Natural killer cell treated with Interleukin-12 subunit alpha and Interleukin-12 subunit beta and Interleukin-15 and Interleukin-18, amount 100 ng/mL, for 72 hours (primary cell): Measurements from ENCODE around the gene RAI14. TPM values are rescaled to one million over a fixed set of nuclear protein-coding genes. Genes with fewer than 3 reads are reported as not detected.

Experiments used
- ATAC-seq, 2 donors: fragments of 150-1000 bp; cut with Tn5 transposase in 1 of 2; sonication (Bioruptor Pico), chemical (Tn5 transposase) in 1 of 2; 2 replicates each; pipeline ENCODE4 v1.10.0; 2021
- DNase-seq: peaks from one replicate; pipeline ENCODE4 v3.0.0; 2022; ENCODE audit warnings: low spot score
- H3K27ac Mint-ChIP-seq, 2 donors: 1 replicate in 1 of 2; 2 replicates in 1 of 2; pipeline ENCODE4 v1.8.0; 2022; ENCODE audit warnings: mixed read lengths in 2 of 2, mild to moderate bottlenecking in 1 of 2, moderate library complexity in 1 of 2
- H3K27me3 Mint-ChIP-seq, 2 donors: 1 replicate in 1 of 2; 2 replicates in 1 of 2; pipeline ENCODE4 v1.8.0; 2022; ENCODE audit warnings: mixed read lengths in 2 of 2
- H3K36me3 Mint-ChIP-seq: one replicate; pipeline ENCODE4 v1.8.0; 2022; ENCODE audit warnings: mixed read lengths
- H3K4me1 Mint-ChIP-seq, 2 donors: 1 replicate in 1 of 2; 2 replicates in 1 of 2; pipeline ENCODE4 v1.8.0; 2022; ENCODE audit warnings: low read depth in 2 of 2, mixed read lengths in 2 of 2, mild to moderate bottlenecking in 1 of 2
- H3K4me3 Mint-ChIP-seq: one replicate; pipeline ENCODE4 v1.8.0; 2022; ENCODE audit warnings: mixed read lengths
- H3K9me3 Mint-ChIP-seq: 2 replicates; pipeline ENCODE4 v1.8.0; 2022; ENCODE audit warnings: mixed read lengths
- total RNA-seq, 2 donors: library from RNA; stranded (reverse); gene quantifications; one replicate each; pipeline ENCODE4 v1.2.3, GENCODE V29; 2022

RAI14 gene
- total RNA-seq, 2 donors from 2014 or later = 0.93 to 1.1 TPM

DNA sequence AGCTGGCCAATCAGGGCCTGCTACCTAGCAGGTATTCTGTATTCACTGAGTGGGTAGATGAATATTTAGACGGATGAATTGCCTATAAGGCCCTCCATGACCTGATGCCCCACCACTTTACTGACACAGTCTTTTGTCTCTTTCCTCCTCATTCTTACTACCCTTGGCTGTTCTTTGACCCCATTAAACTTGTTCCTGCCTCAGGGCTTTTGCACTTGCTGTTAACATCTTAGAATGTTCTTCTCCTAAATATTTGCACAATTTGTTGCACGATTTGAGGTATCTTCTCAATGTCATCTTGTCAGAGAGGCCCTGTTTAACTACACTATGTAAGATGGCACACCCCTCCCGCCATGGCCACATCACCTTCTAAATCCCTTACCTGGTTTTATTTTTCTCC lies 179.5 kb downstream of the RAI14 start:
- Mint-ChIP-seq H3K4me3 (no peak overlapping the region), H3K4me1 (peaks cover 12% of the 10 kb centered on the region in 2 donors), H3K27me3 (peaks cover 6 to 8% of the 10 kb centered on the region in 2 donors), H3K27ac (no peak overlapping the region), H3K9me3 (no peaks in the 10 kb centered on the region), H3K36me3 (no peaks in the 10 kb centered on the region)
- no peak for ATAC-seq
- DNase-seq = no peak

DNA sequence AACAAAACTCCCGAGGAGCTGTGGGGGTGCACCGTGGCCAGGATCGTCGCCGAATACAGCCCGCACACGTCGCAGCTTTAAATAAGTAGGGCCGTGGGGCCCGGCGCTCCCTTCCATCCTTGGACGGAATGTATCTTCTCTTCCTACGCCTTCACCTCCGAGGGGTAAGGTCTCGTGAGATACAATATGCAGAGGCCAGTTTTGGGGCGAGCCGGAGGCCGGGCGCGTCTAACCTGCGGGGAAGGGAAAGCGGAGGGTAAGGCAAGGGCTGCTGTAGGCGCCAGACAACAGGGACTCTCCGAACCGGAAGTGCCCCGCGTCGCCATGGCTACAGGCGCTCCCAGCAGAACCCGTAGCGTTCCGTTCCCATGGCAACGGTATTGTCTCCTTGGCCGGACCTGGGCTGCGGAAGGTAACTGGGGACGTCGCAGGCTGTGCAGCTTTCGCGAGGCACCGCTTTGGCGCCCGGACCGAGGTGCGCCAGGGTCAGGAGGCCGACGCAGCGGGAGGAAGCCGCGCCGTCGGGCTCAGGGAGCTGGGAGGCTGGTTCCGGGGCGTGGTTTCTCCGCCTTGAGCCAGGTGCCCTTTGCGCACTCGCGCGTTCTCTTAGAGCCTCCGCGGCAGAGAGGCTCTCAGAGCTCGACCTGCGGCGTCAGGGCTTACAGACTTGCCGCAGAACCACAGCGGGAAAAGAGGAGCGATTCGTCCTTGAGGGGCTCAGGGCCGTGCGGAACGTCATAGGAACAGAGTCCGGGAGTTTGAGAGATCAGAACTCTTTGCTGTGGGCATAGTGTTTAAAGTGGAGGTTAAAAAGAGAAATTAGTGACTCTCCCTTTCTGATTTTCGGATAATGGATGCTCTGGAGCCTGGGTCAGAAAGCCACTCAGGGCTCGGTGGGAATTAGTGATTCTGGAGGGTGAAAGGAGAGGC lies 182.9 kb downstream of the RAI14 start, which contains the start of gene TTC23L:
TSS of gene TTC23L (plus strand) at position 380 of the 930 bp plus-strand sequence. CDS start 1,508 bp downstream, outside the sequence.
- ATAC-seq (peak; percentile 95), DNase-seq (peak; percentile 93)
- Mint-ChIP-seq H3K4me3 (peak within 1 kb of the TSS; percentile 94), H3K9me3 (no peaks in the 10 kb centered on the region), H3K36me3 (no peaks in the 10 kb centered on the region), H3K4me1 (peaks cover 12% of the 10 kb centered on the region in 2 donors), H3K27ac (peak within 1 kb of the TSS; percentile 69 to 80), H3K27me3 (peaks cover 3 to 8% of the 10 kb centered on the region in 2 donors)

DNA sequence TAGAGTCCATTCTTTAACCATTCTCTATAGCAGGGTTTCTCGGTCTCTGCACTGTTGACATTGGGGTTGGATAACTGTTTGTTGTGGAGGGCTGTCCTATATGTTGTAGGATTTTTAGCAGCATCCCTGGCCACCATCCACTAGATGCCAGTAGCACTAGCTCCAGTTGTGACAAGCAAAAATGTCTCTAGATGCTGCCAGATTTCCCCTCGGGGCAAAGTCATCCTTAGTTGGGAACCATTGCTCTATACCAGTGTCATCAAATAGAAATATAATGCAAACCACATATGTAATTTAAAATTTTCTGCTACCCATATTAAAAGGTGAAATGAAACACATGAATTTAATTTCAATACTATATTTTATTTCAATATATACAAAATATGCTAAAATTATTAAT lies 185.7 kb downstream of the RAI14 start:
- Mint-ChIP-seq H3K9me3 (no peaks in the 10 kb centered on the region), H3K27me3 (peaks cover 12 to 14% of the 10 kb centered on the region in 2 donors), H3K4me1 (peaks cover 12% of the 10 kb centered on the region in 2 donors), H3K4me3 (no peak overlapping the region), H3K36me3 (no peaks in the 10 kb centered on the region), H3K27ac (no peak overlapping the region)
- ATAC-seq (no peak), DNase-seq (no peak)

DNA sequence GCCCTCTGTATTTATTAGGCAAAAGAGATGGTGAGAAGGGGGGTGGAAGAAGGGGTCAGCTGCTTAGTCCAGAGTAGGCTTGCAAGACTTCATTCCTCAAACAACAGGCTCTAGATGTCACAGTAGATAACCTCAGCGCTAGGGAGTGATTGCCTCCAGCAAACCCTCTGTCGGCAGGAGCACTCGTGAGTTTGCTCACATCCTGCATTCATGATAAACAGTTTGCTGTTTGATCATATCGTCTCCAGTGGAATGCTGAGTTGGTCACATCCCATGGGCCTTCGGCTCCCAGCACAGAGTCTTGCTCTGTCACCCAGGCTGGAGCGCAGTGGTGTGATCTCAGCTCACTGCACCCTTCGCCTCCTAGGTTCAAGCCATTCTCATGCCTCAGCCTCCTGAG lies 186.4 kb downstream of the RAI14 start:
- Mint-ChIP-seq H3K4me3 (no peak overlapping the region), H3K9me3 (no peaks in the 10 kb centered on the region), H3K27me3 (peaks cover 12 to 15% of the 10 kb centered on the region in 2 donors), H3K4me1 (peaks cover 12% of the 10 kb centered on the region in 2 donors), H3K36me3 (no peaks in the 10 kb centered on the region), H3K27ac (no peak overlapping the region)
- DNase-seq (no peak), ATAC-seq (no peak)

DNA sequence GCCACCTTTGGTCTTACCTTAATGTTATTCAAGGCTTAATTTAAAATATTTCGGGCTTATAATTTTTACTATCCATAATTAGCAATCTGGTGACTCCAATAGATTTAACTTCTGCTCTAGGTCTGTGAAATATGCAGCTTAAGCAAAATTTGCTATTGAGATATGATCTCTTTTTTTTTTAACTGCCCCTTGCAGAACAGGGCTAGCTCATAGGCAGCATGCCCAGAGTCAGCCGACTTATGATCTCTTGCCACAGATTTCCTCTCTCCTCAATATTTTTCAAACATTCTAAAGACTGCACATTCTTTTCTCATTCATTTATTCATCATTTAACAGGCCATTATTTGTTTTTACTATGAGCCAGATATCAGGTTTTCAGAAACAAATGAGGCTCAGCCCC lies 187.4 kb downstream of the RAI14 start:
- Mint-ChIP-seq H3K9me3 (no peaks in the 10 kb centered on the region), H3K36me3 (no peaks in the 10 kb centered on the region), H3K27me3 (peaks cover 16% of the 10 kb centered on the region in 2 donors), H3K4me1 (peaks cover 8 to 9% of the 10 kb centered on the region in 2 donors), H3K27ac (no peak overlapping the region), H3K4me3 (no peak overlapping the region)
- DNase-seq (no peak), ATAC-seq (no peak)

DNA sequence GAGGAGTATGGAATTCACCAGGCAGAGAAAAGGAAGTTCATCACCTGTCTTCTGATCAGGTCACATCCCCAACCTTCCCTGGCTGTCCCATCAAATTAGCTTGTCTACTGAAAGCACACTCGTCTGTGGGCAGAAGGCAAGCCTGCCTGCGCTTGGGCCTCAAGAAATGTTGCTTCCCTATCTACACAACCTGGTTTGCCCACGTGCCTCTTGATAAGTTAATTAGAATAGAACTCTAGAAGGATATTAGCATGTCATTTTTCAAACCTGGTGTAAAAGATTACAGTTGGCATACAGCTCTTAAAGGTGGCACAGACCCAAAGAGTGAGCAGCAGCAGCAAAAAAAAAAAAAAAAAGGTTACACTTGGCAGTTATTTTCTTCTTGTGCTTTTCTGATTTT lies 188.0 kb downstream of the RAI14 start:
- H3K4me1 Mint-ChIP-seq = peaks cover 4 to 5% of the 10 kb centered on the region in 2 donors
- H3K27me3 Mint-ChIP-seq = peaks cover 18 to 20% of the 10 kb centered on the region in 2 donors
- no peak overlapping the region for H3K27ac Mint-ChIP-seq
- ATAC-seq (no peak), DNase-seq (no peak)
- no peaks in the 10 kb centered on the region for H3K9me3 Mint-ChIP-seq
- no peaks in the 10 kb centered on the region for H3K36me3 Mint-ChIP-seq
- no peak overlapping the region for H3K4me3 Mint-ChIP-seq

DNA sequence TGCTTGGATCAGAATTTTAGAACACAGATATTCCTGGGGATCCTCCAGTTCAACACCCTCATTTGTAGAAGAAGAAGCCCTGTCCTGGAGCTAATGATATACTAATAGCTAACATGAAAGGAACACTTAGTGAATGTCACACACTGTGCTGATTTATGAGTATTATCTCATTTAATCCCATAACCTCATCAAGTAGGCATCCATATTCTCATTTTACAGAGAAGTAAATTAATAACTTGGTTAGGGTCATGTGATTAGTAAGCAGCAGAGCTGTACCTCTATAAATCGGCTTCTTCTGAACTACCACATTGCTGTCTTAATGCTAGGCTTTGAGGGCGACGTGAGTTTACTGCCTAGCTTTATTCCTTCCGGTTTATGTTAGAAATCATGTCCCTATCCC lies 188.9 kb downstream of the RAI14 start:
- ATAC-seq (no peak), DNase-seq (no peak)
- H3K27ac Mint-ChIP-seq = no peak overlapping the region
- no peaks in the 10 kb centered on the region for H3K4me1 Mint-ChIP-seq
- peaks cover 18 to 20% of the 10 kb centered on the region in 2 donors for H3K27me3 Mint-ChIP-seq
- H3K36me3 Mint-ChIP-seq = no peaks in the 10 kb centered on the region
- no peaks in the 10 kb centered on the region for H3K9me3 Mint-ChIP-seq
- no peak overlapping the region for H3K4me3 Mint-ChIP-seq

DNA sequence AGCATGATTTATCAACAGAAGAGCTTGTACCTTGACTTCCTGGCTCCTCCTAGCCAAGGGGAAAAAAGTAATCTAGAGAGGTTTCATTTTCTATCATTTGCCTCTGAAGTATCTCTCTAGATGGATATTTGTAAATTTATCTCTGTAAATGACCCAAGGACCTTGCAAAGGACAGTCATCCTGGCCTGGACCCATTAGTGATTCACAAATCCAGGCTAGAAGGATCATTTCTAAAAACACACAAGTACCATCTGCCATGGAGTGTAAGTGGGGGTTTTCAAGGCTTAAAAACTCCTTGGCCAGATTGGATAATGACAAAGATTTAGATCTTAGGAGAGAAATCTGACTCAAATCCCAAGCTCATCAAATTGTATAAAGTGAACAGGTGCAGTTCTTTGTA lies 190.9 kb downstream of the RAI14 start:
- Mint-ChIP-seq H3K4me3 (no peak overlapping the region), H3K9me3 (no peaks in the 10 kb centered on the region), H3K36me3 (no peaks in the 10 kb centered on the region), H3K27me3 (peaks cover 16 to 22% of the 10 kb centered on the region in 2 donors), H3K27ac (no peak overlapping the region), H3K4me1 (no peaks in the 10 kb centered on the region)
- no peak for ATAC-seq
- no peak for DNase-seq

DNA sequence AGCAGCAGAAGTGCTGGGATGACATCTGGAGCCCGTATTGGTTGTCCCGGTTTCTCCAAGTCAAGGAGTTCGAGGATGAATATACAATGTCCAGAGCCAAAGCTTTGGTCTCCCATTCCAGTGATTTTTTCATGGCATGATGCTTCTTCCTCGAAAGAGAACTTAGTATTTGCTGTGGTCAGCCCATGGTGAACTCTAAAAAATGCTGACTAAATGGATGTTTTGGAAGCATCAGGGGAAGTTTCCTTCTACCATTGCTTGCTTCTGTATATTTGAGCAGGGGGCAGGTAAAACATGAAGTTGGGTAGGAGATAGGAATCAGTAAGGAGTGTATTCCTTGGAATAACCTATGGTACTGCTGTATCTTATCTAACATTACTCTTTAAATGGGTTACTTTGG lies 191.4 kb downstream of the RAI14 start:
- Mint-ChIP-seq H3K4me1 (no peaks in the 10 kb centered on the region), H3K27me3 (peaks cover 20 to 27% of the 10 kb centered on the region in 2 donors), H3K27ac (no peak overlapping the region), H3K9me3 (no peaks in the 10 kb centered on the region), H3K4me3 (no peak overlapping the region), H3K36me3 (no peaks in the 10 kb centered on the region)
- ATAC-seq = no peak
- no peak for DNase-seq

DNA sequence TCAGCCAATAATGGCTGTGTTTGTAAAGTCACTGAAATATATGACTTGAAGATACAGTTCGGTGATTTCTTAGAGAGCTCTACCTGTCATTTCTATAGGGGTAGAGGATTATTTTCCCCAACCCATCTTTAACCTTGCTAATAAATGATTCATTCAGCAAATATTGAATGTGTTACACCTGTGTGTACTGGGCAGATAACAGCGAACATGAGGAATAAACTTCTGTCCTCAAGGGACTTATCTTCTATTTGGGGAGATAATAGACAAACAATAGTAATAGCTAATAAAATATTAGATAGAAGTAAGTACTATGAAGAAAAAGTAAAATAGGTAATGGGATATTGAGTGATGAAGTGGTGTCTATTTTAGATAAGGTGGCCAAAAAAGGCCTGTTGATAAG lies 192.1 kb downstream of the RAI14 start:
- no peaks in the 10 kb centered on the region for H3K4me1 Mint-ChIP-seq
- no peaks in the 10 kb centered on the region for H3K36me3 Mint-ChIP-seq
- H3K27me3 Mint-ChIP-seq = peaks cover 20 to 33% of the 10 kb centered on the region in 2 donors
- ATAC-seq = no peak
- H3K27ac Mint-ChIP-seq = no peak overlapping the region
- H3K9me3 Mint-ChIP-seq = no peaks in the 10 kb centered on the region
- no peak for DNase-seq
- H3K4me3 Mint-ChIP-seq = no peak overlapping the region

DNA sequence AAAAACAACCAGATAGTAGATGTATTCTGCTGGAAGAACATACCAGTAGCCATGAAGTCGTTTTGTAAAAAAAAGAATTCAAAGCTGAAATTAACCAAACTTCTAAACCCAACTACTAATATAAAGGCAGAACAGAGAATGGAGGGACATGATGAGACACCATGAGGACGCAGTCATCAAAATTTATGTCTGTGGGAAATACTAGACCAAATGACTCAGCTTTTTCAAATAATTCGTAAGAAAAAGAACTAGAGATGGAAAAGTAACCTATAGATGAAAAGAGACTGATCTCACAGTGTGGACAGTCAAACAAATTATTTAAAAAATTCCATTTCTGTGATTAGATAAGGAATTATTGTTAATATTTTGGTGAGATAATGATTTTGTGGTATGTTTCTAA lies 193.1 kb downstream of the RAI14 start:
- no peaks in the 10 kb centered on the region for H3K4me1 Mint-ChIP-seq

DNA sequence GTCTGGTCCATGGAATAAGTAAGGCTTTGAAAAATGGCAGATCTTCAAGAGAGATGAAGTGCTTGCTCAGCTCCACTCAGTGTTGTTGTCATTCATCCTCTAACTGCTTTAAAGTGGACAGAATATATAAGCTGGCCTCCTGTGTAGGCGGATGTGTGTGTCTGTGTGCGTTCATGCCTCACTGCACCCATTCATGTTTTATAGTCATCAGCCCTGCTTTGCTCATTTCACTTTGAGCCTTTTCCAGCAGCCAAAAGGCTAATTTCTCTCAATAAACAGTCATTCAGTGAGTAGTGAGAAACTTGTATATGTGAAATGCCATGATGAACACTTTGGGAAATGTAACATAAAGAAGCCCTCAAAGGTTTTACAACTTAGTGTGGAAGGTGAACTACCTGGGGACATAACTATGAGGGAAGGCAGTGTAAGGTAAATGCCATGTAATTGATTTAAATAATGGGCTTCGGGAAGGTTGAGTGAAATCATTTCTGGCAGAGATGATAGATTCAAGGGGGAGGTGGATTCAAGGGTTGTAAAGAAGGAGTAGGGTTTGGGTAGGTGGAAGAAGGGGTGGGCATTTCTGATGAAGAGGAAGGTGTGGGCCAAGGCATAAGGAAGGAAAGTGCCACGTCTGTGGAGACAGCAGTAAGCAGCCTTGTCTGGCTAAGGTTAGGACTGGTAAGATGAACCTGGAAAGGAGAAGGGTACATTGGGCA lies 198.5 kb downstream of the RAI14 start:
- H3K27ac Mint-ChIP-seq = no peak overlapping the region
- ATAC-seq (no peak), DNase-seq (no peak)
- no peaks in the 10 kb centered on the region for H3K36me3 Mint-ChIP-seq
- no peak overlapping the region for H3K4me3 Mint-ChIP-seq
- no peaks in the 10 kb centered on the region for H3K4me1 Mint-ChIP-seq
- H3K27me3 Mint-ChIP-seq = peaks cover 21 to 41% of the 10 kb centered on the region in 2 donors
- H3K9me3 Mint-ChIP-seq = no peaks in the 10 kb centered on the region

More for the DNA sequence above, 193.1 kb downstream of the RAI14 start:
- no peak overlapping the region for H3K4me3 Mint-ChIP-seq
- peaks cover 20 to 38% of the 10 kb centered on the region in 2 donors for H3K27me3 Mint-ChIP-seq
- H3K9me3 Mint-ChIP-seq = no peaks in the 10 kb centered on the region
- H3K36me3 Mint-ChIP-seq = no peaks in the 10 kb centered on the region
- H3K27ac Mint-ChIP-seq = no peak overlapping the region
- DNase-seq (no peak), ATAC-seq (no peak)

DNA sequence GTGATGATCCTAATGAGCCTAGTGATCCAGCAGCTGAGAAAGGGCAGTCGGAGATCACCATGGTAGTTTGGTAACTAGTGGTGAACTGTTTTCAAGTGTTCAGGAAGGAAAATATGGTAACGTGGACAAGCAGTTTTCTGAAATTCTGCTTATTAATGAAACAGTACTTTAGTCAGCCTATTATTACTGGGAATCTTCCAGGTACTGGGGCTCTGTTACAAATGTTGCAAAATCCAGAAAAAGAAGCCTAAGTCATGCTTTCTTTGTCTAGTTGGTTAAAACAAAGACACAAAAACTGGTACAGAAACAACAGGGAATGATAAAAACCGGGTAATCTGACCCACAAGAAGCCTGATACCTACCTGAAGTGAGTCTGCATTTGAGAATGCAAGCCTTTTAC lies 201.0 kb downstream of the RAI14 start:
- Mint-ChIP-seq H3K4me1 (no peaks in the 10 kb centered on the region), H3K27me3 (peaks cover 21 to 38% of the 10 kb centered on the region in 2 donors), H3K4me3 (no peak overlapping the region), H3K36me3 (no peaks in the 10 kb centered on the region), H3K27ac (no peak overlapping the region), H3K9me3 (no peaks in the 10 kb centered on the region)
- DNase-seq (no peak), ATAC-seq (no peak)

DNA sequence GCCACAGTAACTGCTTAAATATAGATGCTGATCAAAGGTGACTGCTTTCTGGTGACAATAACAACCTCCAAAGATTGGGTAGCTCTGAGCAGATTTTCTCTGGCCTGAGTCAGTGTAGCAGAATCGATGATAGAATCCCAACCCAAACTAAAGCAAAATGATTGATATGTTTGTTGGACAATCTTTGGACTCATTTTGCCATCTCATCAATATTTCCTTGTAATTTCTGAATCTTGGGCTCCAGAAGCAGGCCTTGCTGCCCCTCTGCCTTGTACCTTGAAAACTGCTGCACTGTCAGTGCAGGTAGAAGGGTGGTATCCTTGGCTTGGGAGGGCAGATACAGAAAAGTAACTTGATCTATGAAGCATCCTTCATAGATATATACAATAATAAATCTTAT lies 201.8 kb downstream of the RAI14 start:
- no peaks in the 10 kb centered on the region for H3K36me3 Mint-ChIP-seq
- DNase-seq (no peak), ATAC-seq (no peak)
- no peak overlapping the region for H3K27ac Mint-ChIP-seq
- no peak overlapping the region for H3K4me3 Mint-ChIP-seq
- no peaks in the 10 kb centered on the region for H3K9me3 Mint-ChIP-seq
- H3K4me1 Mint-ChIP-seq = no peaks in the 10 kb centered on the region
- peaks cover 17 to 31% of the 10 kb centered on the region in 2 donors for H3K27me3 Mint-ChIP-seq
